K562 (cell line): Measurements from ENCODE around the gene FMOD. TPM values are rescaled to one million over a fixed set of nuclear protein-coding genes. Genes with fewer than 3 reads are reported as not detected.
A peak's percentile ranks its signal among the peaks of the same experiment; 100 is the strongest.

ENCODE experiments used
- ARID1B ChIP-seq: fragments of 450-650 bp; IDR thresholded peaks from 2 replicates; pipeline ENCODE4 v1.6.1; 2016; ENCODE audit warnings: antibody characterized with exemption, mild to moderate bottlenecking, inconsistent platforms
- BRD9 ChIP-seq: fragments of 450-650 bp; IDR thresholded peaks from 2 replicates; pipeline ENCODE4 v1.6.1; 2018; ENCODE audit warnings: low read depth; ENCODE audit not compliant: partially characterized antibody
- CC2D1A ChIP-seq: fragments of 450-650 bp; IDR thresholded peaks from 2 replicates; pipeline ENCODE4 v1.6.1; 2017; ENCODE audit warnings: mild to moderate bottlenecking
- GABPB1 ChIP-seq: sonication (generic); formaldehyde crosslinking; IDR thresholded peaks from 2 replicates; pipeline ENCODE4 v1.8.0; 2022; ENCODE audit warnings: mild to moderate bottlenecking, missing genetic modification reagents
- GTF2A2 ChIP-seq: IDR thresholded peaks from 2 replicates; pipeline ENCODE4 v1.6.1; 2016; ENCODE audit warnings: mild to moderate bottlenecking, missing genetic modification characterization, missing compliant biosample characterization
- HOXB6 ChIP-seq: fragments of 250-450 bp; sonication (Bioruptor Pico); IDR thresholded peaks from 2 replicates; pipeline ENCODE4 v1.5.1; 2022; ENCODE audit warnings: mild to moderate bottlenecking, borderline replicate concordance
- KAT7 ChIP-seq: sonication (generic); formaldehyde crosslinking; IDR thresholded peaks from 2 replicates; pipeline ENCODE4 v1.8.0; 2022; ENCODE audit warnings: missing genetic modification reagents, mild to moderate bottlenecking, borderline replicate concordance
- KDM2B ChIP-seq: fragments of 250-450 bp; sonication (Bioruptor Pico); IDR thresholded peaks from 2 replicates; pipeline ENCODE4 v1.8.0; 2021; ENCODE audit warnings: mild to moderate bottlenecking, moderate library complexity
- LEF1 ChIP-seq: fragments of 450-650 bp; IDR thresholded peaks from 2 replicates; pipeline ENCODE4 v1.6.1; 2016; ENCODE audit warnings: mild to moderate bottlenecking
- NCOA6 ChIP-seq: fragments of 450-650 bp; IDR thresholded peaks from 2 replicates; pipeline ENCODE4 v1.6.1; 2017; ENCODE audit warnings: mild to moderate bottlenecking
- PHF8 ChIP-seq: fragments of 200-600 bp; sonication (generic); IDR thresholded peaks from 2 replicates; pipeline ENCODE4 v1.6.1; 2012; ENCODE audit warnings: mixed run types, mild to moderate bottlenecking, inconsistent platforms, low read length, moderate library complexity, borderline replicate concordance
- POLR2A ChIP-seq: fragments of 450-650 bp; conservative IDR thresholded peaks from 2 replicates; pipeline ENCODE4 v1.6.1; 2016
- POU5F1 ChIP-seq: fragments of 150-350 bp; IDR thresholded peaks from 2 replicates; pipeline ENCODE4 v1.6.1; 2014; ENCODE audit warnings: borderline replicate concordance, low read length, low read depth, mild to moderate bottlenecking; ENCODE audit not compliant: partially characterized antibody
- RBFOX2 ChIP-seq: fragments of 200-400 bp; formaldehyde crosslinking; IDR thresholded peaks from 2 replicates; pipeline ENCODE4 v1.6.1; 2017; ENCODE audit warnings: low read depth, mild to moderate bottlenecking, low read length, moderate library complexity
- SIX5 ChIP-seq, 2 experiments: IDR thresholded peaks; 2 replicates each; pipeline ENCODE4 v1.6.1; 2011; ENCODE audit warnings: low read length in 2 of 2, borderline replicate concordance in 1 of 2, low read depth in 1 of 2, mild to moderate bottlenecking in 1 of 2, moderate library complexity in 1 of 2; ENCODE audit not compliant: insufficient read depth in 1 of 2
- SMAD4 ChIP-seq: fragments of 250-450 bp; sonication (Bioruptor Pico); conservative IDR thresholded peaks from 2 replicates; pipeline ENCODE4 v1.8.0; 2021; ENCODE audit warnings: inconsistent platforms, mild to moderate bottlenecking, moderate library complexity
- SMARCA4 ChIP-seq: fragments of 450-650 bp; IDR thresholded peaks from 2 replicates; pipeline ENCODE4 v1.6.1; 2016
- polyA plus RNA-seq, 8 experiments: library from polyadenylated mRNA; depleted of rRNA in 4 of 8; stranded (reverse) in 5 of 8; unstranded in 3 of 8; fragments of >200 nt; fragmentation: Nextera tagmentation in 2 of 8; fragmentation: Illumina TruSeq in 1 of 8; extraction: Ambion mirVana in 2 of 8; extraction: Trizol in 1 of 8; gene quantifications; 2 replicates each; pipeline versions ENCODE4 v1.2.1 to v1.2.3, GENCODE V29; 2011 to 2014; ENCODE audit warnings: inconsistent platforms in 1 of 8, missing spikeins in 1 of 8
- total RNA-seq, 7 experiments: library from RNA; depleted of rRNA in 6 of 7; stranded (reverse); fragments of >200 nt in 6 of 7; fragmentation: Illumina TruSeq in 2 of 7; extraction: Trizol in 2 of 7; gene quantifications; 2 replicates each; pipeline versions ENCODE4 v1.2.1 to v1.2.3, GENCODE V29; 2011 to 2021; ENCODE audit warnings: low replicate concordance in 1 of 7
- TF ChIP-seq, protein P1 (sequence below): sonication (generic); formaldehyde crosslinking; IDR thresholded peaks from 2 replicates; pipeline ENCODE4 v1.8.0; 2023; ENCODE audit warnings: mild to moderate bottlenecking, missing genetic modification reagents
- TF ChIP-seq, protein P2 (sequence below): sonication (generic); formaldehyde crosslinking; IDR thresholded peaks from 2 replicates; pipeline ENCODE4 v1.8.0; 2023; ENCODE audit warnings: mild to moderate bottlenecking, missing genetic modification reagents

Gene FMOD
- total and polyA plus RNA-seq, 9 of the 15 experiments (the other 6 are each of a cell fraction or from before 2014, with no cell fraction given) = 0.03 to 0.13 (median 0.03) TPM; not detected in 6

DNA sequence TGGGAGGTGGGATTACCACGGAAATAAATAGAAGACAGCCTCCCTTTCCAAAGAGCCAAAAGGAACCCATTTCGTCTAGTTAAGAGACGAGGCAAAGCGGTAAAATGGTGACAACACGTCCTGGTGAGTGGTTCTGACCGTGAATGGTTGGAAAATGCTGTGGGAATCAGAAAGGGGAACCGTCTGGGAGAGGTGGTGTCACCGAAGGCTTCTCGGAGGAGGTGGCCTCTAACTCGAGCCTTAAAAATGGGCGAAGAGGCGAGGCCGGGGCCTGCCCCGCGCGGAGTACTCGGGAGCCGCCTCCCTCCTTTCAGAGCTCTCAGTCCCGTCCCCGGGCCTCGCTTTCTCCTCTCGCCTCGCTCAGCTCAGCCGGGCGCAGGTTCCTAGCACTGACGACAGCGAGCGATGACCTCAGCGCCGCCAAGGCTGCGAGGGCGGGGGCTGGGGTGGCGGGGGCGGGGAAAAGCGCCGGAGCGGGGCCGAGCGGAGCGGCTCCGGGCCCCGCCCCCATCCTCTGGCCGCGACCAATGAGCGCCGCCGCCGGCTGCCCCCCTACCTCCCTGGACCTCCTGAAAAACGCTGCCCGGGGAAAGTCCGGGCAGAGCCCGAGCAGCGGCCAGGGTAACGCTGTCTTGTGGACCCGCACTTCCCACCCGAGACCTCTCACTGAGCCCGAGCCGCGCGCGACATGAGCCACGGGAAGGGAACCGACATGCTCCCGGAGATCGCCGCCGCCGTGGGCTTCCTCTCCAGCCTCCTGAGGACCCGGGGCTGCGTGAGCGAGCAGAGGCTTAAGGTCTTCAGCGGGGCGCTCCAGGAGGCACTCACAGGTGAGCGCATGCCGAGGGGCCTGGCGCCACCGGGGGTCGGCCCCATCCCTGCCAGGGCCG, 45.8 kb downstream of the FMOD start, which contains the start of gene BTG2 (continued):
- TF ChIP-seq GTF2A2 (tag) = peak; percentile 80
- no peak for TF ChIP-seq SIX5 (IDR thresholded peaks at IDR 0.05; ENCODE audit: borderline replicate concordance in 1 of 2, insufficient read depth in 1 of 2, low read depth in 1 of 2, low read length in 2 of 2)
- peak; percentile 94 for TF ChIP-seq RBFOX2
- 0 out of 2 replicates have a peak, but pooled peaks have one; percentile 13 for TF ChIP-seq NCOA6
- peak; percentile 92 for TF ChIP-seq KDM2B (CRISPR knock-in tag)
- peak; percentile 46; the same call in 1 of the 2 replicates for TF ChIP-seq LEF1
- TF ChIP-seq POLR2A = peak; percentile 95
- no peak for TF ChIP-seq HOXB6
- TF ChIP-seq, protein P1, sequence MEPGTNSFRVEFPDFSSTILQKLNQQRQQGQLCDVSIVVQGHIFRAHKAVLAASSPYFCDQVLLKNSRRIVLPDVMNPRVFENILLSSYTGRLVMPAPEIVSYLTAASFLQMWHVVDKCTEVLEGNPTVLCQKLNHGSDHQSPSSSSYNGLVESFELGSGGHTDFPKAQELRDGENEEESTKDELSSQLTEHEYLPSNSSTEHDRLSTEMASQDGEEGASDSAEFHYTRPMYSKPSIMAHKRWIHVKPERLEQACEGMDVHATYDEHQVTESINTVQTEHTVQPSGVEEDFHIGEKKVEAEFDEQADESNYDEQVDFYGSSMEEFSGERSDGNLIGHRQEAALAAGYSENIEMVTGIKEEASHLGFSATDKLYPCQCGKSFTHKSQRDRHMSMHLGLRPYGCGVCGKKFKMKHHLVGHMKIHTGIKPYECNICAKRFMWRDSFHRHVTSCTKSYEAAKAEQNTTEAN (CRISPR knock-in tag) = peak; percentile 75; the same call in 1 of the 2 replicates
- TF ChIP-seq PHF8 = peak; percentile 82; the same call in 1 of the 2 replicates
- TF ChIP-seq KAT7 (CRISPR knock-in tag) = peak; percentile 87; the same call in 1 of the 2 replicates
- TF ChIP-seq CC2D1A = 0 out of 2 replicates have a peak, but pooled peaks have one; percentile 16
- peak; percentile 66; the same call in 1 of the 2 replicates for TF ChIP-seq SMAD4 (CRISPR knock-in tag)
- TF ChIP-seq SMARCA4 = peak; percentile 36; the same call in 1 of the 2 replicates
- TF ChIP-seq GABPB1 = peak; percentile 73
- TF ChIP-seq, protein P2, sequence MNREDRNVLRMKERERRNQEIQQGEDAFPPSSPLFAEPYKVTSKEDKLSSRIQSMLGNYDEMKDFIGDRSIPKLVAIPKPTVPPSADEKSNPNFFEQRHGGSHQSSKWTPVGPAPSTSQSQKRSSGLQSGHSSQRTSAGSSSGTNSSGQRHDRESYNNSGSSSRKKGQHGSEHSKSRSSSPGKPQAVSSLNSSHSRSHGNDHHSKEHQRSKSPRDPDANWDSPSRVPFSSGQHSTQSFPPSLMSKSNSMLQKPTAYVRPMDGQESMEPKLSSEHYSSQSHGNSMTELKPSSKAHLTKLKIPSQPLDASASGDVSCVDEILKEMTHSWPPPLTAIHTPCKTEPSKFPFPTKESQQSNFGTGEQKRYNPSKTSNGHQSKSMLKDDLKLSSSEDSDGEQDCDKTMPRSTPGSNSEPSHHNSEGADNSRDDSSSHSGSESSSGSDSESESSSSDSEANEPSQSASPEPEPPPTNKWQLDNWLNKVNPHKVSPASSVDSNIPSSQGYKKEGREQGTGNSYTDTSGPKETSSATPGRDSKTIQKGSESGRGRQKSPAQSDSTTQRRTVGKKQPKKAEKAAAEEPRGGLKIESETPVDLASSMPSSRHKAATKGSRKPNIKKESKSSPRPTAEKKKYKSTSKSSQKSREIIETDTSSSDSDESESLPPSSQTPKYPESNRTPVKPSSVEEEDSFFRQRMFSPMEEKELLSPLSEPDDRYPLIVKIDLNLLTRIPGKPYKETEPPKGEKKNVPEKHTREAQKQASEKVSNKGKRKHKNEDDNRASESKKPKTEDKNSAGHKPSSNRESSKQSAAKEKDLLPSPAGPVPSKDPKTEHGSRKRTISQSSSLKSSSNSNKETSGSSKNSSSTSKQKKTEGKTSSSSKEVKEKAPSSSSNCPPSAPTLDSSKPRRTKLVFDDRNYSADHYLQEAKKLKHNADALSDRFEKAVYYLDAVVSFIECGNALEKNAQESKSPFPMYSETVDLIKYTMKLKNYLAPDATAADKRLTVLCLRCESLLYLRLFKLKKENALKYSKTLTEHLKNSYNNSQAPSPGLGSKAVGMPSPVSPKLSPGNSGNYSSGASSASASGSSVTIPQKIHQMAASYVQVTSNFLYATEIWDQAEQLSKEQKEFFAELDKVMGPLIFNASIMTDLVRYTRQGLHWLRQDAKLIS (CRISPR knock-in tag) = peak; percentile 92
- TF ChIP-seq POU5F1 = peak; percentile 31
- peak; percentile 65 for TF ChIP-seq BRD9
- TF ChIP-seq ARID1B = peak; percentile 61
